GM23248 (cell line): ENCODE measurements around the gene ZG16B.

Source experiments
- EZH2 ChIP-seq: fragments of 200-600 bp; sonication (generic); IDR thresholded peaks from 2 replicates; pipeline ENCODE4 v1.6.1; 2018; ENCODE audit warnings: antibody characterized with exemption, mild to moderate bottlenecking; ENCODE audit not compliant: insufficient read depth, poor library complexity, severe bottlenecking
- EZH2phosphoT487 ChIP-seq: fragments of 200-600 bp; sonication (generic); IDR thresholded peaks from 2 replicates; pipeline ENCODE4 v1.6.1; 2018; ENCODE audit warnings: antibody characterized with exemption, moderate library complexity, mild to moderate bottlenecking, low read depth; ENCODE audit not compliant: insufficient read depth

DNA sequence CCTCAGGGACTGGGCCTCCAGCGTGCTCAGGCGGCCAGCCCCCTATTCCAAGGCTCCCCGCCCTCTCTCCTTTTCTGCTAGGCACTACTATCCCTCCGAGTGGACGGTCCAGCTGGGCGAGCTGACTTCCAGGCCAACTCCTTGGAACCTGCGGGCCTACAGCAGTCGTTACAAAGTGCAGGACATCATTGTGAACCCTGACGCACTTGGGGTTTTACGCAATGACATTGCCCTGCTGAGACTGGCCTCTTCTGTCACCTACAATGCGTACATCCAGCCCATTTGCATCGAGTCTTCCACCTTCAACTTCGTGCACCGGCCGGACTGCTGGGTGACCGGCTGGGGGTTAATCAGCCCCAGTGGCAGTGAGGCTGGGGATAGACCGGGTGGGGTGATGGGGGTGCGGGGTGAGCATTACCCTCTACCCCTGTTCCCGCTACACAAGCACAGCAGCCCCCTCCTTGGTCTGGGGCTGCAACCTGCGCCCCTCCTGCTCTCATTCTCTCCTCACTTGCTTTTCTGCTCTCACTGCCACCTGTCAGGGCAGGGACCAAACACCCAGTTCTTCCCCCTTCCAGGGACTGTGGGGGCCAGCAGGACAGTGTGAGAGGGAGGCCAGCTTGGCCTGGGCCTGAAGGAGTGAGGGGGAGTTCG lies 30.8 kb upstream of the ZG16B start:
- TF ChIP-seq EZH2phosphoT487 (no peak), EZH2 (no peak)
